ENCODE results near the gene CFAP210.

Gene CFAP210

DNA sequence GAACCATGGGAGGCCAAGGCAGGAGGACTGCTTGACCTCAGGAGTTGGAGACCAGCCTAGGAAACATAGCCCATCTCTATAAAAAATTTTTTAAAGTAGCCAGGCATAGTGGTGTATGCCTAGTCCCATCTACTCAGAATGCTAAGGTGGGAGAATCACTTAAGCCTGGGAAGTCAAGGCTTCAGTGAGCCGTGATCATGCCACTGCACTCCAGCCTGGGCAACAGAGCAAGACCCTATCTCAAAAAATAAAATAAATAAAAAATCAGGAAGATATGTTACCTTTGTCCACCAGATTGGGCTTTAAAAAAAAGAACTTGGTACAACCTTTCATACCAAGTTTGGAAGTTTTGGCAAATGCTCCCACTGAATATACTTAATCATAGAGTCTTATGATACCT, 35.3 kb downstream of the CFAP210 start (continued):
- TF ChIP-seq, protein P1, sequence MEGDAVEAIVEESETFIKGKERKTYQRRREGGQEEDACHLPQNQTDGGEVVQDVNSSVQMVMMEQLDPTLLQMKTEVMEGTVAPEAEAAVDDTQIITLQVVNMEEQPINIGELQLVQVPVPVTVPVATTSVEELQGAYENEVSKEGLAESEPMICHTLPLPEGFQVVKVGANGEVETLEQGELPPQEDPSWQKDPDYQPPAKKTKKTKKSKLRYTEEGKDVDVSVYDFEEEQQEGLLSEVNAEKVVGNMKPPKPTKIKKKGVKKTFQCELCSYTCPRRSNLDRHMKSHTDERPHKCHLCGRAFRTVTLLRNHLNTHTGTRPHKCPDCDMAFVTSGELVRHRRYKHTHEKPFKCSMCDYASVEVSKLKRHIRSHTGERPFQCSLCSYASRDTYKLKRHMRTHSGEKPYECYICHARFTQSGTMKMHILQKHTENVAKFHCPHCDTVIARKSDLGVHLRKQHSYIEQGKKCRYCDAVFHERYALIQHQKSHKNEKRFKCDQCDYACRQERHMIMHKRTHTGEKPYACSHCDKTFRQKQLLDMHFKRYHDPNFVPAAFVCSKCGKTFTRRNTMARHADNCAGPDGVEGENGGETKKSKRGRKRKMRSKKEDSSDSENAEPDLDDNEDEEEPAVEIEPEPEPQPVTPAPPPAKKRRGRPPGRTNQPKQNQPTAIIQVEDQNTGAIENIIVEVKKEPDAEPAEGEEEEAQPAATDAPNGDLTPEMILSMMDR (tag by site-specific recombination; IDR thresholded peaks at IDR 0.05): no peak
- TF ChIP-seq, protein P2, sequence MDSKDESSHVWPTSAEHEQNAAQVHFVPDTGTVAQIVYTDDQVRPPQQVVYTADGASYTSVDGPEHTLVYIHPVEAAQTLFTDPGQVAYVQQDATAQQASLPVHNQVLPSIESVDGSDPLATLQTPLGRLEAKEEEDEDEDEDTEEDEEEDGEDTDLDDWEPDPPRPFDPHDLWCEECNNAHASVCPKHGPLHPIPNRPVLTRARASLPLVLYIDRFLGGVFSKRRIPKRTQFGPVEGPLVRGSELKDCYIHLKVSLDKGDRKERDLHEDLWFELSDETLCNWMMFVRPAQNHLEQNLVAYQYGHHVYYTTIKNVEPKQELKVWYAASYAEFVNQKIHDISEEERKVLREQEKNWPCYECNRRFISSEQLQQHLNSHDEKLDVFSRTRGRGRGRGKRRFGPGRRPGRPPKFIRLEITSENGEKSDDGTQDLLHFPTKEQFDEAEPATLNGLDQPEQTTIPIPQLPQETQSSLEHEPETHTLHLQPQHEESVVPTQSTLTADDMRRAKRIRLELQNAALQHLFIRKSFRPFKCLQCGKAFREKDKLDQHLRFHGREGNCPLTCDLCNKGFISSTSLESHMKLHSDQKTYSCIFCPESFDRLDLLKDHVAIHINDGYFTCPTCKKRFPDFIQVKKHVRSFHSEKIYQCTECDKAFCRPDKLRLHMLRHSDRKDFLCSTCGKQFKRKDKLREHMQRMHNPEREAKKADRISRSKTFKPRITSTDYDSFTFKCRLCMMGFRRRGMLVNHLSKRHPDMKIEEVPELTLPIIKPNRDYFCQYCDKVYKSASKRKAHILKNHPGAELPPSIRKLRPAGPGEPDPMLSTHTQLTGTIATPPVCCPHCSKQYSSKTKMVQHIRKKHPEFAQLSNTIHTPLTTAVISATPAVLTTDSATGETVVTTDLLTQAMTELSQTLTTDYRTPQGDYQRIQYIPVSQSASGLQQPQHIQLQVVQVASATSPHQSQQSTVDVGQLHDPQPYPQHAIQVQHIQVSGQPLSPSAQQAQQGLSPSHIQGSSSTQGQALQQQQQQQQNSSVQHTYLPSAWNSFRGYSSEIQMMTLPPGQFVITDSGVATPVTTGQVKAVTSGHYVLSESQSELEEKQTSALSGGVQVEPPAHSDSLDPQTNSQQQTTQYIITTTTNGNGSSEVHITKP (tag by site-specific recombination; IDR thresholded peaks at IDR 0.05): no peak
- TF ChIP-seq, protein P3, sequence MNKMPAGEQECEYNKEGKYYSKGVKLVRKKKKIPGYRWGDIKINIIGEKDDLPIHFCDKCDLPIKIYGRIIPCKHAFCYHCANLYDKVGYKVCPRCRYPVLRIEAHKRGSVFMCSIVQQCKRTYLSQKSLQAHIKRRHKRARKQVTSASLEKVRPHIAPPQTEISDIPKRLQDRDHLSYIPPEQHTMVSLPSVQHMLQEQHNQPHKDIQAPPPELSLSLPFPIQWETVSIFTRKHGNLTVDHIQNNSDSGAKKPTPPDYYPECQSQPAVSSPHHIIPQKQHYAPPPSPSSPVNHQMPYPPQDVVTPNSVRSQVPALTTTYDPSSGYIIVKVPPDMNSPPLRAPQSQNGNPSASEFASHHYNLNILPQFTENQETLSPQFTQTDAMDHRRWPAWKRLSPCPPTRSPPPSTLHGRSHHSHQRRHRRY (tag by site-specific recombination; IDR thresholded peaks at IDR 0.05): no peak
- TF ChIP-seq GLIS2 (tag by site-specific recombination; IDR thresholded peaks at IDR 0.05): no peak
- TF ChIP-seq, protein P4, sequence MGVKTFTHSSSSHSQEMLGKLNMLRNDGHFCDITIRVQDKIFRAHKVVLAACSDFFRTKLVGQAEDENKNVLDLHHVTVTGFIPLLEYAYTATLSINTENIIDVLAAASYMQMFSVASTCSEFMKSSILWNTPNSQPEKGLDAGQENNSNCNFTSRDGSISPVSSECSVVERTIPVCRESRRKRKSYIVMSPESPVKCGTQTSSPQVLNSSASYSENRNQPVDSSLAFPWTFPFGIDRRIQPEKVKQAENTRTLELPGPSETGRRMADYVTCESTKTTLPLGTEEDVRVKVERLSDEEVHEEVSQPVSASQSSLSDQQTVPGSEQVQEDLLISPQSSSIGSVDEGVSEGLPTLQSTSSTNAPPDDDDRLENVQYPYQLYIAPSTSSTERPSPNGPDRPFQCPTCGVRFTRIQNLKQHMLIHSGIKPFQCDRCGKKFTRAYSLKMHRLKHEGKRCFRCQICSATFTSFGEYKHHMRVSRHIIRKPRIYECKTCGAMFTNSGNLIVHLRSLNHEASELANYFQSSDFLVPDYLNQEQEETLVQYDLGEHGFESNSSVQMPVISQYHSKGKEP (tag by site-specific recombination; IDR thresholded peaks at IDR 0.05): no peak

DNA sequence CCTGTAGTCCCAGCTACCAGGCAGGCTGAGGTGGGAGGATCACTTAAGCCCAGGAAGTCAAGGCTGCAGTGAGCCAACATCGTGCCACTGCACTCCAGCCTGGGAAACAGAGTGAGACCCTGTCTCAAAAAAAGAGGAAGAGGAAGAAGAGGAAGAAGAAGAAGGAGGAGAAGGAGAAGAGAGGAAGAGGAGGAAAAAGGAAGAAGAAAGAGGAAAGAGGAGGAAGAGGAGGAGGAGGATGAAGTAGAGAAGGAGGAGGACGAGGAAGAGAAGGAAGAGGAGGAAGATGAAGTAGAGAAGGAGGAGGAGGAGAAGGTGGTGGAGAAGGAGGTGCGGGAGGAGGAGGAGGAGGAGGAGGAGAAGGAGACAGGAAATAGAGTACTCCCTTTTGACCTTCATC, 38.0 kb downstream of the CFAP210 start:
- ChIA-PET POLR2A (interaction anchor here (1.0 kb wide), 1 partner anchor 38 kb away, joined by 3 read pairs; the partner anchor contains the start of genes CFAP210 and PHOSPHO2), CTCF (interaction anchor here (0.6 kb wide), 1 partner anchor 33 kb away, joined by 3 read pairs; no protein-coding TSS in a partner anchor)
- Histone ChIP-seq H3K4me3 (ENCODE audit: low read depth, low read length) (no peak overlapping the region), H3K4me1 (ENCODE audit: control insufficient read depth, insufficient read depth, low read length) (no peaks in the 10 kb centered on the region), H3K27ac (ENCODE audit: extremely low read depth, low read depth, low read length) (no peak overlapping the region), H3K9me3 (ENCODE audit: control insufficient read depth, insufficient read depth, low read depth, low read length) (no peaks in the 10 kb centered on the region), H3K36me3 (ENCODE audit: control insufficient read depth in 2 of 2, insufficient read depth in 1 of 2, low read length in 2 of 2) (no peaks in the 10 kb centered on the region)
- TF ChIP-seq EGR2 (tag by site-specific recombination; IDR thresholded peaks at IDR 0.05; ENCODE audit: low read depth) (peak; percentile 64; the same call in 1 of the 2 replicates), ZFHX2 (tag by site-specific recombination; conservative IDR thresholded peaks at IDR 0.05) (0 out of 2 replicates have a peak, but pooled peaks have one; percentile 25), ZXDB (tag by site-specific recombination; IDR thresholded peaks at IDR 0.05) (no peak), ZNF324 (tag by site-specific recombination; IDR thresholded peaks at IDR 0.05) (no peak), ZNF366 (tag by site-specific recombination; conservative IDR thresholded peaks at IDR 0.05) (peak; percentile 67)
- TF ChIP-seq, protein P5, sequence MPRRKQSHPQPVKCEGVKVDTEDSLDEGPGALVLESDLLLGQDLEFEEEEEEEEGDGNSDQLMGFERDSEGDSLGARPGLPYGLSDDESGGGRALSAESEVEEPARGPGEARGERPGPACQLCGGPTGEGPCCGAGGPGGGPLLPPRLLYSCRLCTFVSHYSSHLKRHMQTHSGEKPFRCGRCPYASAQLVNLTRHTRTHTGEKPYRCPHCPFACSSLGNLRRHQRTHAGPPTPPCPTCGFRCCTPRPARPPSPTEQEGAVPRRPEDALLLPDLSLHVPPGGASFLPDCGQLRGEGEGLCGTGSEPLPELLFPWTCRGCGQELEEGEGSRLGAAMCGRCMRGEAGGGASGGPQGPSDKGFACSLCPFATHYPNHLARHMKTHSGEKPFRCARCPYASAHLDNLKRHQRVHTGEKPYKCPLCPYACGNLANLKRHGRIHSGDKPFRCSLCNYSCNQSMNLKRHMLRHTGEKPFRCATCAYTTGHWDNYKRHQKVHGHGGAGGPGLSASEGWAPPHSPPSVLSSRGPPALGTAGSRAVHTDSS (tag by site-specific recombination; IDR thresholded peaks at IDR 0.05): peak; percentile 90

DNA sequence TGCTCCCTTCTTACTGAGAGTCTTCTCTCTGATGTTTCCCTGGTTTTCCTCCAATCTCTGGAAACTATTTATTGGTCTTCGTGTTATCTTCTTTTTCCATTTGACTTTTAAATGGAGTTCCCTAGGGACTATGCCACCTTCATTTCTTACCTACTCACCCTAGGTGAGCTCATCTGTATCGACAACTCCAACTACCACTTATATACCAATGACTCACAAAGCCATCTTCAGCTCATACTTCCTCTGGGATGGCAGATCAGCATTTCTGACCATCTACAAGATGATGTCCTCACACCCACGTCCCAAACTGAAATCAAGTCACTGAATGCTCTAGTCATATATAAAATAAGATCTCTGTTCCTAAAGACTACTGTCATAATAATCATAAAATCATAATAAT, 40.6 kb downstream of the CFAP210 start:
- H3K36me3 ChIP-seq (ENCODE audit: control insufficient read depth in 2 of 2, insufficient read depth in 1 of 2, low read length in 2 of 2): no peaks in the 10 kb centered on the region
- ChIA-PET CTCF (no interaction called here), POLR2A (no interaction called here)
- 0 out of 2 replicates have a peak, but pooled peaks have one; percentile 23 for TF ChIP-seq ZBTB17 (tag by site-specific recombination; IDR thresholded peaks at IDR 0.05)
- TF ChIP-seq ZNF623 (tag by site-specific recombination; IDR thresholded peaks at IDR 0.05): no peak
- no peaks in the 10 kb centered on the region for H3K9me3 ChIP-seq (ENCODE audit: control insufficient read depth, insufficient read depth, low read depth, low read length)
- H3K4me3 ChIP-seq (ENCODE audit: low read depth, low read length): no peak overlapping the region
- H3K27ac ChIP-seq (ENCODE audit: extremely low read depth, low read depth, low read length): no peak overlapping the region
- H3K4me1 ChIP-seq (ENCODE audit: control insufficient read depth, insufficient read depth, low read length): no peaks in the 10 kb centered on the region

All from HEK293 (cell line).